Left renal pelvis (tissue), 4 donors: ENCODE measurements around the gene KIRREL1. TPM values are rescaled to one million over a fixed set of nuclear protein-coding genes. Genes with fewer than 3 reads are reported as not detected.

Experiments
- DNase-seq, 4 donors: peaks; one replicate each; pipeline ENCODE4 v3.0.0-alpha.2; 2013; ENCODE audit warnings: low read depth in 4 of 4, low spot score in 3 of 4
- polyA plus RNA-seq, 4 donors: library from polyadenylated mRNA; unstranded; fragments of 120-200 nt; gene quantifications; one replicate each; pipeline ENCODE4 v1.2.1, GENCODE V29; 2013; ENCODE audit not compliant: insufficient read length in 4 of 4

KIRREL1 gene
- polyA plus RNA-seq, 4 donors = 144 to 175 (median 169) TPM

DNA sequence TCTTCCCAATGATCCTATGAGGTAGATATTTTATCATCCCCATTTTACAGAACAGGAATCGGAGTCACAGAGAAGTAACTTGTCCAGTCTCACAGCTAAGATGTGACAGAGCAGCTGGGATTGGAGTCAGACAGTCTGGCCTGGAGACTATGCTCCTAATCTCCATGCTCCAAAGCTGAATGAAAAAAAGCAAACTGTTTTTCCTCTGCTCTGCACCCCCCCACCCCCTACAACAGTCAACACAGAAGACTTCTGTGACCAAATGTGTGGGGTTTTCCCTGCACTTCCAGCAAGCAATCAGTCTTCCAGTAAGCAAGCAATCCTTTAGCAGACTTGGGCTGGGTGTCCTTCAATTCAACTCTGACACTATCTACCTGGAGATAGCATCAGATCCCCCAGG, 33.2 kb downstream of the KIRREL1 start:
- no peak for DNase-seq

DNA sequence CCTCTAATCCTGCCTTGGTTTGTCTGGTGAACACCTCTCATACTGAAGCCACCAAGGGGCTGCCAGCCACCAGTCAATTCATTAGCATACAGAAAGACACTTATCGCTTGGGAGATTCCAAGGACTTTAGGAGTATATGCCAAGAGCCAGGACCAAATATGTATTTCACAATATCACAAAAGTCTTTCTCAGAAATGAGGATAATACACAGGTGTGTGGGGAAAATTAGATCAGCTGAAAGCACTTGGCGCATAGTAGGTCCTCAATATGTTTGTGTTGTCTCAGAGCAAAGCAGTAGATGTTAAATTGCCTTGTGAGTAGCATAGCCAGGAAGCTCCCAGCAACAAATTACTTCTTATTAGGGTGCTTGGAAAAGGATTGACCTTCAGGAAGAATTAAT, 34.1 kb downstream of the KIRREL1 start:
- no peak for DNase-seq

DNA sequence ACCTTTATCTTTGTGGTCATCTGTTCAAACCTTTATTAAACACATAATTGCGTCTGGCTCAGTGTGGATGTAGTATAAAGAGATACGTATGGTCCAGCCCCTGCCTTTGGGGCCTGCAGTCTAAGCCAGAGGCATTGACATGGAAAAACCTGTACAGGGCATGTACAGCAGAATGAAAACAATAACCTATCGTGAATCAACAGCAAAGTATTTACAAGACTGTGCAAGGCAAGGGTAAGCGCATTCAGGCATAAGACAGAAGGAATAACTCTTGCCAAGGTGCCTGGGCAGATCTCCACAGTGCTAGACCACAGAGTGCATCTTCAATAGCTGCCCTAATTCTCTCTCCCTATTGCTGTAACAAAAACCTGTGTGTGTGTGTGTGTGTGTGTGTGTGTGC, 35.5 kb downstream of the KIRREL1 start:
- no peak for DNase-seq

DNA sequence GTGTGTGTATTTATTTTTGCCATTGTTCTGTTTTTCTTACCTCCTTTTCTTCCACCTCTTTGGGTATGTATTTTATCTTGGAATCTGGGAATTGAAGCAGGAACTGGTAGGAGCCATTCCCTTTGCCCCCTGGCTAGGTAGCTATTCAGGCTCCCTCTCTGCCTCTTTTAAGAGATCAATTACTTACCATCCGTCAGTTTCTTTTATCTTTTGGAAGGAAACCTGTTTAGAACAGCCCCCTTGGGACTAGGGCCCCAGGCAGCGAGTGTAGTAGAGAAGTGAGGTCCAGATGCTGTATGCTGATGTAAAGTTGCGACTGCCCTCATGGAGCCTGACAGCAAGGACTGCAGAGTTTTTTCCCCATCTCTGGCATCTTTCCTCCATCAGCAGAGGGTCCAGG, 41.6 kb downstream of the KIRREL1 start:
- DNase-seq = no peak

DNA sequence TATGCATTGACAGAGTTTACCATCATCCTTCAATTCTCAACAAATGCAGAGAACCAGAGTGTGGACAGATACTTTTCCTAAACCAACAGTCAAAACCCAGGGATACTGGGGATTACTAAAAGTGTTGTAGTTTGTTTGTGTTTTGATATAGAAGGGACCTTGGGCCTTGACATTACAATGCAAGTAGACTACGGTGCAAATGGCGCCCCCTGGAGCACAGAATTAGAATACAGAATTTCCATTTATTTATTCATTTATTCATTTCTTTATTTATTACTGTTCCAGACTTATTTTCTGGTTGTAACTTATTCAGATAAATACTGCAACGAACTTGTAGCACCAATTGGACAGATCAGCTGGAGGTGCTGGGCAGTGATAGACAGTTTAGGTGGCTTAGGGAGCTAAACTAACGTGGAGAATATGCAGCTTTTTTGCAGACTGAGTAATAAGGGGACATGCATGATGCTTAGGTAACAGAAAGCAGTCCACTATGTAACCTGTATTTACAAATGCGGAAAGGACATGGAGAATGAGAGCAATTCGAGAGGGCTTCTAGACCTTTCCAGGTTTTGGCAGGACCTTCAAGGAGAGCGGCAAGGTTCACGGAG, 42.6 kb downstream of the KIRREL1 start:
- no peak for DNase-seq

DNA sequence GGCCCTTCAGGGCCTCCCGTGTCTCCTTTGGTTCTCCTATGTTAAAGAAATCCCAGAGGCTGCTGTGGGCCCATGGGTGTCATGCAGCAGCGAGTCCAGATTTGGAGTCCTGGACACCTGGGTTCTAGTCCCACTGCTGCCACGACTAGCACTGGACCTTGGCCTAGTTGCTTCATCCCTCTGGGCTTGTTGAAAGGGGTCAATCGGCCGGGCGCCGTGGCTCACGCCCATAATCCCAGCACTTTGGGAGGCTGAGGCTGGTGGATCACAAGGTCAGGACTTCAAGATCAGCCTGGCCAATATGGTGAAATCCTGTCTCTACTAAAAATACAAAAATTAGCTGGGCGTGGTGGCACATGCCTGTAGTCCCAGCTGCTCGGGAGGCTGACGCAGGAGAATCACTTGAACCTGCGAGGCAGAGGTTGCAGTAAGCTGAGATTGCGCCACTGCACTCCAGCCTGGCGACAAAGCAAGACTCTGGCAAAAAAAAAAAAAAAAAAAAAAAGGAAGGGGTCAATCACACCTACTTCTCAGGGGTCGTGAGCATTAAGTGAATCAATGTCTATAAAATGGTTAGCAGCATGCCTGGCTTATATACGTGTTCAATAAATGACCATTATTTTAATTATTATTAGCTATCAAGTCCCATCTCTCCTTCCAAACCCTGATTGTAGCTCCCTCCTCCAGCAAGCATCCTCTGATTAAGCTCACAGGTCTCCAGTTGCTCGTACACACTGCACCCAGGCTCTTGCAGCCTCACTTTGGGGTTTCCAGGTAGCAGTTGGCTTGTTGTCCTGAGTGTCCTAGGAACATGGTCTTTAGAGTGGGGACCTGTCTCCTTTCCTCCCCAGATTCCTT, 43.8 kb downstream of the KIRREL1 start:
- no peak for DNase-seq

DNA sequence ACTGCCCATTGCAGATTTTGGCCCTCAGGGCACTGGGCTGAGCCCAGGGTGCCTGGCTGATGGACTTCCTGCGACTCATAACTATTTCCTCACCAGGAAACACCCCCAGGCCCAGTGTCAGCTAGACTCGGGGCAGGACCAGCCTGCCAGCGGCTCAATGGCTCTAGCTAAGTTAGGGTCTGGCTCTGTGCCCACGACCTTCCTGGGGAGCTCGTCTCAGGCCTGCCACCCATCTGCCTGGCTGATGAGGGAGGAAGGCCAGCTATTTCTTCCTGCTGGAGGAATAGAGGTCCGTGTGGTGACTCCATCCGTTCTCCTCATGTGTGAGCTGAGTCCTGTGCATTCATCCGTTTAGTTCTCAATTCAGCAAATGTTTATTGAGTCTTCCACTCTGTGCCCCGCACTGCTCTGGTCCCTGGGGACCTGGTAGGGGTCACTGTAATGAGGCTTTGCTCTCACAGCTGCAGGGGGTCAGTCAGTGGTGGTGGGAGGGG, 44.5 kb downstream of the KIRREL1 start:
- DNase-seq = no peak

DNA sequence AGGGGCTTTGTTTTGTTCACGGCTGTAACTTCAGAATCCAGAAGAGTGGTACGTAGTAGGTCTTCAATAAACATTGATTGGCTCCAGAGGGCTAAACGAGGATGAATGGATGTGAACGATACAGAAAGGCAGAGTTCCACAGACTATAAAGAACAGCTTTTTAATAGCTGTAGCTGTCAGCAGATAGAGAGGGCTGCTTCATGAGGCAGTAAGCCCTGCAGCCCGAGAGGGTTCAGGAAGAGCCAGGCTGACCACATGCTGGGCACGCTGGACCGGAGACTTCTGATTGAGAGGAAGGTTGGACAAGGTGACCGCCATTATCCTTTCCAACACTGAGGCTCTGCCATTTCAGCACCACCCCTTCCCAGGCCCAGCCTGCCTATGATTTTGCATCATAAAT, 45.3 kb downstream of the KIRREL1 start:
- DNase-seq = no peak

DNA sequence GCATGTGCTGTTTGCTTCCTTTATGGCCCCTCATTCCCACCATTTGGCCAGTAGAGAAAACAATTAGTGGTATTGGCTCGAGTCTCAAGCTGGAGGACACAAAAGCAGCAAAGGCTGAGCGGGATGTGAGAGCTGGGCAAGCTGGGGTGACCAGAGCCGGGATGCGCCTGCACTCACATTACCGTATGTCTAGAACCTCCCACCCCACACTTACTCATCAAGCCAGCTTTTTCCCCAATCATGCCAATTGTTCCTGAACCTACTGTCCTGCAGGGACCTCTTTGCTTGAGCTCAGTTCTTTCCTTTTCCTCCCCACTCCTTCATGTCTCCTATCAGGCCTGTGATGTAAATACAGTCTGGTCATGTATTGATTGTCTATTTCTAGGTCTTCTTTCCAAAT, 45.9 kb downstream of the KIRREL1 start:
- no peak for DNase-seq

DNA sequence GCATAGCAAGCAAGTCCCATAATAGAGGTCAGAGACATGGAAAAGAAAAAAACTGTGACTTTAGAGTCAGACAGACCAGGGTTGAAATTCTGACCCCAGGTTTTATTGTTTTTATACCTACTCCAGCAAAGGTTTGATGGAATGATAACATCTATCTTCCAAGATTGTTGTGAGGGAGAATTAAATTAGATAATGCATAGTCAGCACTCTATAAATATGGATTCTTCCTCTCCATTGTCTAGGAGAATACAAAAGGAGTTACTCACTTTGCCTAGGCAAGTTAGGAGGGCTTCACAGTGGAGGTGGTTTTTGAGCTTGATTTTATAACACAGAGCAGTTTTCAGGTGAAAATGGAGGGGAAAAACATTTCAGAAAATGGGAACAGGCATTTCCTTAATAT, 46.9 kb downstream of the KIRREL1 start:
- no peak for DNase-seq

DNA sequence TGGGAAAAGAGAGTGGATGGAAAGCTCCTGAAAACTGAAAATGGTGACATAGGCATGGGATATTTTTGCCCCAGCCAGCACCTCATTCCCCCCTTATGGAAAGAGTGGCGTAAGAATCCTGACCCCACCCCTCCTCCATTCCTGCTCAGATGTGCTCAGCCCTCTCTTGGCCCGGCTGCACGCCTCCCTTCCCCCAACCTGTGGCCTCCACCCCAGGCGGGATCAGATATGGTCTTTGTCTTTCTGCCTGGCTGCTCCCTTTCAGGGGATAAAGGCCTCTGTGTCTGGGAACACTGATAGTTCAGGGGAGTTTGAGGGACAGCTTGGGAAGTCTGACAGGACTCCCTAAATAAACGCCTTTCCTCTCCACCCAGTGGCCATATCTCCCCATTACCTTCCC, 49.8 kb downstream of the KIRREL1 start:
- no peak for DNase-seq

DNA sequence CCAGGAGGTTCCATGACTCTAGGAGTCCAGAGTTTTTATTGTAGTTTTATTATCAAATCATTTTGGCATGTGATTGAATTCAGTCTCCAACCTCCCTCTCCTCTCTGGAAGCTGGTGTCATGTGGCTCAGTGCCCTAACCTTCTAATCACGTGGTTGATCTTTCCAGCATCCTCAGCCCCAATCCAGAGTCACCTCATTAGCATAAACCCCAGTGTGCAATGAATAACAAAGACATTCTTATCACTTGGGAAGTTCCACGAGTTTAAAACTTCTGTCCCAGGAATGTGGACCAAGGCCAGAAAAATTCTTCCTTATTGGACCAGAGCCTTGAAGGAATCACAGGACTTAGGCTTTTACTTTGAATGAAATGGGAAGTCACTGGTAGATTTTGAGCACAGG, 52.2 kb downstream of the KIRREL1 start:
- no peak for DNase-seq

DNA sequence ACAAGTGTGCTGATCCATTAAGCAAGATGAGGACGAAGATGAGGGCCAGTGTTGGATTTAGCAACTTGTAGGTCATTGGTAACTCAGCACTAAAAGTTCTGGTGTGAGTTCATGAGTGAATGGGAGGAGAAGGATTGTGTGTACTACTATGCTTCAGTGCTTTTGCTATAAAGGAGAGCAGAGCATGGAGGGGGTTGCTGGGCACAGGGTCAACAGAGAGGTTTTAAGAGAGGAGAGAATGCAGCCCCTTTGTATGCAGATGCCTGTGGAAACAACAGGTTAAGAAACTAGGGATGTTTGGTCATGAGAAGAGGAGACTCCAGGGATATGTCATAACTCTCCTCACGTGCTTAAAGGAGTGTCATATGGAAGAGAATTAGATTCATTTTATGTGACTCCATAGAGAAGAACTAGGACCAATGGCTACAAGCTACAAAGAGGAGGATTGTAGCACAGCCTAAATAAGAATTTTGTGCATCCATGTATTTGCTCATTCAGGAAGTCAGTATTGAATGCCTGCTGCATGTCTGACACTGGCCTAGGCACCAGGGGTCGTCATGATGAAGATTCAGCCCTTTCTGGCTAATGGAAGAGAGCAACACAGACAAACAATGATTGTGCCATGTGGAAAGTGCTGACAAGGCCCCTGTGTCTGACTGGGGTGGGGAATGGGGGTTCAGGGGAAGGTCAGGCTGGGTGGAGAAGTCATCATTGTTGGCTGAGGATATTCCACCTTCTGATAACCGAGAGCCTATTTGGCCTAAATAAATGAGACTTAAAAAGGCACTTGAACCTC, 53.5 kb downstream of the KIRREL1 start:
- no peak for DNase-seq

DNA sequence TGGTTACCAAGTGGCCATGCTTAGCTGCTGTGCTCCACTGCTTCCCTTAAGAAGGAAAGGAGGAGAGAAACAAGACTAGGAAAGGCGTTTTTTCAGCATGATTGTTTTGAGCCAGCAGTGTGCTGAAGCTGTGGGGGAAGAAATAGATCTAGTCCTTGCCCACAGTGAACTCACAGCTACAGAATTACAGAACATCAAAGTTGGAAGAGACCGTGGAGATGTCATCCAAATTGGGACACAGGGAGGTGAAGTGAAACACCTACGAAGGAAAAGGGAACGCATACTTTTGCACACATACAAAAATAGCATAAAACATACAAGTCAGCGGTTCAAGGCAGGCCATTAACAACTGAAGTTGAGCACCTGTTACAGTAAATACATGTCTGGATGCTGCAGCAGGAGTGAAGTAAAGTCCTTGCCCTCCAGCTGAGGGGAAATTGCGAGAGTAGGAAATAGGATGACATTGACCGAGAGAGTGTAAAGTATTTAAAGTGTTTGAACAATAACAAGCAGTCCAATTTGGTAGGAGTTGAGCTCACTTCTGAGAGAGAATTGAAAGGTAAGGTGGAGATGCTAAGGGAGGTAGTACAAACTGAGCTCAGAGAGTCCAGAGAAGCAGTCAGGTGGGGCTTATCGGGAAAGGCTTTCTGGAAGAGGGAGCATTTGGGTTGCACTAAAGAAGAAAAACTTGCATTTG, 55.1 kb downstream of the KIRREL1 start:
- DNase-seq = no peak

DNA sequence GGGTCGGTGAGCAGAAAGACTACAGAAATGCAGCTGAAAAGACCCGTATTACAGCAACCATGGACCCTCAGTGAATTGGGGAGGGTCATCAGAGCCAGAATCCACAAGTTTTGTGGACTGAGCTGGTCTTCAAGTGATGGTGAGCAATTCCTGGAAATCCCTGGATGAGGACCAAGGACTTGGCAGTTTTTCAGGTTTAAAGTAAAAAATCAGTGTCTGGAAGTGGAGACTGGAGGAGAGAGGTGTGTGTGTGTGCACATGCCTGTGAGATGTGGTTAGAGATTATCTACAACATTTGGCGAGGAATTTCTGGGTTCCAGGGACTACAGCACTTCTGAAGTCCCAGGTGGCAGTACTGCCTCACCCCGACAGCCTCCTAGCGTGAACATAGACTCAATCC, 56.4 kb downstream of the KIRREL1 start:
- DNase-seq = no peak

DNA sequence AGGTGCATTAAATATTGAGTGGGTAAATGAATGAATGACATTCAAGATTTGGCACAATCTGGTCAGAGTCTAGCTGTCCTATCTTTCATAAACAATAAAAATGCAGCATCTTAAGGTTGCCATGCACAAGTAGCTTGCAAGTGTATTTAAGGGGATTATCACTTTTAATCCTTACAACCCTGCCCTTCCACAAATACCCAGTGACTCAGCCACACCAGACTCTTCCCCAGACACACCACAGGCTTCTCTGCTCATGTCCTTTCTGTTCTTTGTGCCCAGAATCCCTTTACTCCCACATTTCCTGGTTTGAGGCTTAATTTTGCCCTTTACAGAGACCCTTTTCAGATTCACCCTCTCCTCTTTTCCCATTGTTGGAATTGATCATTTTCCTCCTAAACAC, 59.8 kb downstream of the KIRREL1 start:
- no peak for DNase-seq

DNA sequence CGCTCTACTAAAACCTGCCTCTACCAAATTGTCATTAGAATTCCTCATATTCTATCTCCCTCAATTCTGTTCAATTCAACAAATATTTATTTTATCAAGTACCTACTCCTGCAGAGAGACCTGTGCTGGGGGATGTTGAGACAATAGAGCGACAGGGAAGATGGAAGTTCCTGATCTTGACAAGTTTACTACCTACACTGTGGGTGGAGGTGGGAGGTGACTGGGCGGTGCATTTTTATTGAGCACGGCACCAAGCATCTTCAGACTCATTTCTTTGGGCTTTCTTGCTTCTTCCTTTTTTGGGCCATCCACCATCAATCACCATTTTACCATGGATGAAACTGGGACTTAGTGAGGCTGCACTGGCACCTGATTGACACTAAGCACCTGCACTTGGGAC, 61.3 kb downstream of the KIRREL1 start:
- DNase-seq = no peak

DNA sequence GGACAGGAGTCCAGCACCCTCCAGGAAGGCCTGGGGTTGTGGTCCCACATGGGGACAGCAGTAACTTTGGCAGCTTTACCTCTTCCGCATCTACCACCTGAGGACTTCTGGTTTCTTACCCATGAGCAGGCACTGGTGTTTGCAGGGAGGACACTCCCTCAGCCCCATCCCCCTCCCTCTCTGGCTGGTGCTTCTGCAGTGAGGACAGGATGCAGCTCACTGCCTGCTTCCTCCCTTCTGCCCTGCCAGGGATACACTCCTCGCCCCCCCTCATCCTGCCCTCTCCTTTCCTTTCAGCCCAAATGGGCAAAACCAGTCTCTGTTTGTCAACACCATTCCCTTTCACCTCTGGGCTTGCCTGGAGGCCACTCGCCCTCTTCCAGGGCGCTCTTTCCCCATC, 62.4 kb downstream of the KIRREL1 start:
- no peak for DNase-seq

DNA sequence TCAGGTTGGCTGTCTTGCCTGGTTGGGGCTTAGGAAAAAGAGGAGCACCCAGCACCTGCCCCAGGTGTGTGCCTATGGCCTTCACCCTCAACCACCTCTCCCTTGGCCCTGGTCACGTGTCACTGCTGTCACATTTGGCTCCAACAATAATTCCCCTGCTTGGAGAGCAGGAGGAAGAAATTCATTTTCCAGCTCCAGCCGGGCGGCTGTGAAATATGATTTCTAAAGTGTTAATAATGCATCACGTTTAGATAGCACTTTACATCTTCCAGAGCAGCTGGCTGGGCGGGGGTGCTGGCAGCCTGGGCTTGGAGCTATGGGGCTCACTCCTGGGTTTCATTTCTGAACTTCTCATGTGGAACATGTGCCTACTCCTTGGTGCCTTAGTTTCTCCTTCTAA, 63.1 kb downstream of the KIRREL1 start:
- no peak for DNase-seq

DNA sequence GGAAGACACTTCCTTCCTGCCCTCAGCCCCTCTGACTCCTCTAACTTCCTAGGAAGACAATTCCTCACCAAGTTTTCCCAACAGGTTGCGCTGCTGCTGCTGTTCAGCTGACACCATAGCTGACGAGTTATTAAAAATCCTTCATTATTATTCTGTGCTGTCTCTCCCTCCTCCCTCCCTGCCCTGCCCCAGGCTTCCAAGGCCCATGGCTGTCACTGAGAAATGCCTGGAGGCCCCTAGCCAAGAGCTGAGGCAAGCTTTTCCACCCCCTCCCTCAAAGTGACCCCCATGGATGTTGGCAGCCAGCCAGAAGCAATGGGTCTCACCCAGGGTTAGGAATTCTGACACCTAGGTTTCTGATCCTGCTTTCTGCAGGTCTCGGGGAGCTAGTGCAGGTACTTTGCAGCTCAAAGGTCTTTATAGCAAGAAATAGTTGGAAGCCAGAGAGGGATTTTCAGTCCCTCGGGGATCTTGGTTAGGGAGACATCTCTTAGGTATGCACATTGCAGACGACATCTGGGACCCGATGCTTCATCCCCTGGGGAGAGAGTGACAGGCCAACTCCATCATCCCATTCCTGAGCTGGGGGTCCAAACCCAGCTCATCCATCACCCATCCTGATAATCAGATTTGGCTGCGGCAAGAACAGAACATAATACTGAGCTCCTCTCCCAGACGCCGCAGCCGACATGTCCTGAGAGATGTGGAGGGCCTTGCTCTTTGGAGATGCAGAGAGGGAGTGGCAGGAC, 65.0 kb downstream of the KIRREL1 start:
- DNase-seq = no peak
